NCI-H1436 (cell line): ENCODE results near the gene RNF5.
"Not testable (repeated sequence)": the region's sequence is repeated elsewhere in the genome, so short reads cannot be mapped to it uniquely, and the experiment has no call there.

Experiments used
- DNase-seq: peaks from one replicate; lab custom pipeline; 2025; lab: John Stamatoyannopoulos, UW

The RNF5 gene

DNA sequence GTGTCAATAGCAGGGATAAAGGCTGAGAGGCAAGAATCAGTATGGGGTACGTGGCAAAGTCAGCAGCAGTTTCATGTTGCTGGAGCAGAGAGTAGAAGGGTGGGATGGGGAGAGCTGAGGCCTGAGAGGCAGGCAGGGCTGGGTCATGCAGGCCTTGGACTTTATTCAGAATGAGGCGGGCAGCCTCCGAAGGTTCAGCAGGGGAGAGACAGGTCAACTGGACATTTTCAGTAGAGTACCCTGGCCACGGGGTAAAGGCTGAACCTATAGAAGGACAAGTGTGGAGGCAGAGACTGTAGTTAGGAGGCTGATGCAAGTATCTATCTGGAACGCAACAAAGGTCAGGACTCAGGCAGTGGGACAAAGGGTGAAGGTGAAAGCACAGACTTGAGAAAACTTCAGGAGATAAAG lies 32.0 kb downstream of the RNF5 start:
- DNase-seq, result no peak

DNA sequence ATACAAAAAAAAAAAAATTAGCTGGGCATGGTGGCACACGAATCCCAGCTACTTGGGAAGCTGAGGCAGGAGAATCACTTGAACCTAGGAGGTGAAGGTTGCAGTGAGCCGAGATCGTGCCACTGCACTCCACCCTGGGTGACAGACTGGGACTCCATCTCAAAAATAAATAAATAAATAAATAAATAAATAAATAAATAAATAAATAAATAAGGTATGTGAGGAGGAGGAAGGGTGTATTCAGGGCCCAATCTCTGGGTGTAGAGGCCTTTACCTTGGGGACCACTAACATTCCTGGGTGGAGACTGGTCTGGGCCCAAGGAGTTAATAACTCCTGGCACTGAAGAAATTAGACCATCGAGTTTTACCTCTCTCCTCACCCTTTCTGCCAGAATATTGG lies 33.2 kb downstream of the RNF5 start:
- DNase-seq, result not testable (repeated sequence)

DNA sequence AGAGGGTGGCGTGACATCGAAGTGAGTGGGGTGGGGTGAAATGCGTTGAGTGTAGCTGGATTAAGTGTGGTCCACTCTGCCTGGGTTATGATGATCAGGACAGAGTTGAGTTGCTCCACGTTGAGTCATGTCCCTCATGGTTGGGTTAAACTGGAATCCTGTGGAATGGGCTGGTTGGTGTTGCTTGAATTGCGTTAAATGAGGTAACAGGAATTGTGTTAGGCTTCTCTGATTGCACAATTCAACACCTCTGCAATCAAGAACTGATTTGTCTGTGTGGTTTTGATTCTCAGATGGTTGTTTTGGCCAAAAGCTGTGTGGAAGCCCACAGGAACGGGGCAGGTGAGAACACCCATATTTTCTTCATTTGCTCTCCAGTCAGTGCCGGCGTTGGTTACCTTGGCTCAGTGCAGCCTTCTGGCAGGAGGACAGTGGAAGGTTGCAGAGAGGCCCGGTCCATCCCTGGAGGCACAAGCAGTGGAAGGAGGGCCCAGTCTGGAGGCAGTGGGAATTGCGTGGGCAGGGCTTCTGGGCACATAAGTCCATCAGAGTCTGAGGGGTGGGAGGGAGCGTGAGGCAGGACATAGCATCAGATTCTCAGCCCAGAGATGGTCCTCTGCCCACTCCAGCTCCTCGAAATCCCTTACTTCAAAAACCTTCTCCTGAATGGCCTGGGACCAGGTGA lies 34.0 kb downstream of the RNF5 start:
- DNase-seq, result no peak

DNA sequence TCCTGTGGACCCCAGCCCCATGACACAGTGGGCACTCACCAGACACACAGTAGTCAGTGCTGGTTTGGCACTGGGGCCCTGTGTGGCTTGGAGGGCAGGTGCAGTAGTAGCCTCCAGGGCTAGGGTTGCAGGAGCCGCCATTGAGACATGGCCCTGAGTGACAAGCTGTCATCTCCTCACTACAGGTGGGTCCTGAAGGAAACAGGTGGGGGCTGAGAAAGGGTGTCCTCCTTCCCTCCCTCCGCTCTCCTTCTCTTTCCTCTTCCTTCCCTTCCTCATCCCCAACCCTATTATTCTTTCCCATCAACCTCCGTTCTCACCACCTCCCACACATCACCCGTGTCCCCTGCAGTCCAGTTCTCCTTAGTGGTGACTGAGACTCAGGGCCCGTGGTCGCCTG lies 35.4 kb downstream of the RNF5 start:
- DNase-seq, result no peak

DNA sequence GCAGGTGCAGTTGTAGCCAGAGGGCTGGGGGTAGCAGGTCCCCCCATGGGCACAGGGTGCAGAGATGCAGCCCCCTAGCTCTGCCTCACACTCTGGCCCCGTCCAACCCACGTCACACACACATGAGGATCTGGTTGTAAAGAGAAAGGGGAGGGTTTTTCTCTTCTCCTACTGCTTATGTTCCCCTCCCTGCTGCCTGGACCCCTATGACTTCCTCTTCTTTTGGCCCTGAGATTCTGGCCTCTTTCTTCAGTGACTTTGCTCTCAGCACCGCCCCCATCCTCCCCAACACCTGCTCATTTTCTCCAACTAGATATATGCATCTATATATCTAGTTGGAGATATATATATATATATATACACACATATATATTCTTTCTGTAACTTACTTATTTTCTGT lies 35.9 kb downstream of the RNF5 start:
- DNase-seq, result no peak

DNA sequence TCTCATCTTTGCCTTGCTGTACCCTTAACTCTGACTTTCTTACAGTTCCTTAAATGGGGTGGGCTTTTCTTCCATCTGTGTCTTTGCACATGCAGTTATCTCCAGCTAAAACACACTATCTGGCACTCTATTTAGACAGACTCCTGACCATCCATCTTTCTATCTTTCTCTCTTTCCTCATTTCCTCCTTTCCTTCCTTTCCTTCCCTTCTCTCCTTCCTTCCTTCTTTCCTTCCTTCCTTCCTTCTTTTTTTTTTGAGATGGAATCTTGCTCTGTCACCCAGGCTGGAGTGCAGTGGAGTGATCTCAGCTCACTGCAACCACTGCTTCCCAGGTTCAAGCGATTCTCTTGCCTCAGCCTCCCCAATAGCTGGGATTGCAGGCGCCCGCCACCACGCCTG lies 37.4 kb downstream of the RNF5 start:
- no peak for DNase-seq

DNA sequence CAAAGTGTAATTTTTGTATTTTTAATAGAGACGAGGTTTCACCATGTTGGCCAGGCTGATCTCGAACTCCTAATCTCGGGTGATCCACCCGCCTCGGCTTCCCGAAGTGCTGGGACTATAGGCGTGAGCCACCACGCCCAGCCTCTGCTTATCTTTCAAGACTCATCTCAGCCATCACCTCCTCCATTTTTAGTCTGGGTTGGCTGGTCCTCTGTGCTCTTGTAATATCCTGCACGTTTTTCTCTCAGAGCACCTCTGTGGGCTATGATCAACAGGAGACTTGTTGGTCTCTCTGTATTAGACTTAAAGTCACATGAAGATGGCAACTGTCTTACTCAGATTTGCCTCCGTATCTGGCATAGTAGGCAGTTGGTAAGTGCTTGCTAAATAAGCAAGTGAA lies 38.1 kb downstream of the RNF5 start:
- DNase-seq, result no peak

DNA sequence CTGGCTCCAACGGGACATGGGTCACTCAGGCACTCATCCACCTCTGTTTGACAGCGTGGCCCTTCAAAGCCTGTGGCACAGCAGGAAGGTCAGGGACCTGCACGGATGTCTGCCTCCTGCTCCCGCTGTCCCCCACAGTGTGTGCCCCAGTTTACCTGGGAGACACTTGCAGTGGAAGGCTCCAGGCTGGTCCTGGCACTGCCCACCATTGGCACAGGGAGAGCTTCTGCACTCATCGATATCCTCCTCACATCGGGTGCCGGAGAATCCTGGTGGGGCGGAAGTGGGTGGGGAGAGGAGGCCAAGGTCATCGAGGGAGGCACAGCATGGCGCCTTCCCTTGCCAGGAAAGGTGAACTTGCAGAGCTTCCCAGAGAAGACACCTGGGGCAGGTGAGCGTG lies 38.8 kb downstream of the RNF5 start:
- DNase-seq, result no peak

DNA sequence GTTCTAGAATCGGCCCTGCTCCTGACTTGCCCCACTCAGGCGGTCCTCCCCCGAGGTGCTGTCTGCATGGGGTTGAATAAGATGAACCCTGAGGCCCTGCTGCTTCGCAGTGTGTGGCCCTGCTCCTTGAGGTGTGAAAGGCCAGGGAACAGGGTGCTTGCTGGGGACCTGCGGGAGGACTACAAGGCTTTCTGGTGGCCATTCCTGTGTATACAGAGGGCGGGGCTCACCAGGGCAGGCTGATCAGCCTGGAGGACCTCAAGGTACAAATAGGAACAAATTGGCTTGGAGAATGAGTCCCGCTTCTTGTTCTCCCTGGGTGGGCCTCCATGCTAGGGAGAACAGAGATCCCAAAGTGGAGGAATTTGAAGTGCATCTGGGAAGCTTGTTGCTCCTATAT lies 40.0 kb downstream of the RNF5 start:
- no peak for DNase-seq

DNA sequence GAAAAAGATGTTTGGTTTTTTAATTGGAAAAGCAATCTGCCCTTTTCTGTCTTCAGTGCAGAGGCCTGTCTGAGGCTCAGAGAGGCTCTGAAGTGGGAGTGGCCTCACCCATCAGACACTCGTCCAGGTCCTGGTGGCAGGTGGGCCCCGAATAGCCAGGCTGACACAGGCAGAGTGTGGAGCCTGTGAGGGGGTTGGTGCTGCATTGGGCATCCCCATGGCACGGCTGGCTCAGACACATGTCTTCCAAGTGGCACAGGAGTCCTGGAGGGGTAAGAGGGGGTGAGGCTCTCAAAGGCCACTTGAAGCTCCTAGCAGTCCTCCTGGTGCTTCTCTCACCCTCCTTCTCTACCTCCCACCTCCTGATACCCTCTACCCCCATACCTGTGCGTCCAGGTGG lies 41.8 kb downstream of the RNF5 start:
- DNase-seq, result no peak

DNA sequence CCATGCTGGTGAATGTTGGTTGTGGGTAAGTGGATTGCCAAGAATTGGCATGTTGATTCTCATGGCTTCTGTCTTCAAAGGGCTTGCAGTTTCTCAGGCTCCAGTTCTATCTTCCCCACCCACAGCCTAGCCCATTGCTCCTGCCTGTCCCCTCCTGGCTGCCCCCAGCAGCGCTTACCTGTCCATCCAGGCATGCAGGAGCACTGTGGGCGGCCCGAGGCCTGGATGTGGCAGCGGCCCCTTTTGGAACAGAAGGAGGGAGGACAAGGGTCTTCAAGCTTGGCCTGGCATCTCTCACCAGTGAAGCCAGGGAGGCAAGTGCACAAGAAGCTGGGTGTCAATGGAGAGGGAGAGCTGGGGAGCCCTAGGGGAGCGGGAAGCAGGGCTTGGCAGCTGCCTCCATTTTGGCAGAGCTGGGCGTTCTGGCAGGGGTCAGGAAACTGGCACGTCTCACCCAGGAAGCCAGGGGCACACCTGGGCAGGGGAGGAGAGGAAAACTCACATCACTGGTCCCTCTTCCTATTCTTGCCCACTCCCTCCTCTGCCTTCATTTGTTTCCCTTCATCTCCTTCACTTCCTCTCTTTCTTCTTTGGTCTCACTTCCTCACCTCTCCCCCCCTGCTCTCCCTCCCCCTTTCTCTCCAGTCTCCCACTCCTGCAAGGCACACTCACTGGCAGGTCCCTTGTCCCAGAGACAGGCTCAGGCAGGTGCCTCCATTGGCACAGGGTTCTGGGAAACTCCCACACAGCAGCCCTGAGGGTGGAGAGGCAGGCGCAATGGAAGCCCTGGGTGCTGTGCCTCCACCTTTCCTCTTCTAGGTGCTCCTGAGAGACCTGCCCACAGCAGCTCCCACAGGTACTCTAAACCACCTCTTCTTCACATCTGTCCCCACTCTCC lies 44.4 kb downstream of the RNF5 start:
- DNase-seq, result no peak

DNA sequence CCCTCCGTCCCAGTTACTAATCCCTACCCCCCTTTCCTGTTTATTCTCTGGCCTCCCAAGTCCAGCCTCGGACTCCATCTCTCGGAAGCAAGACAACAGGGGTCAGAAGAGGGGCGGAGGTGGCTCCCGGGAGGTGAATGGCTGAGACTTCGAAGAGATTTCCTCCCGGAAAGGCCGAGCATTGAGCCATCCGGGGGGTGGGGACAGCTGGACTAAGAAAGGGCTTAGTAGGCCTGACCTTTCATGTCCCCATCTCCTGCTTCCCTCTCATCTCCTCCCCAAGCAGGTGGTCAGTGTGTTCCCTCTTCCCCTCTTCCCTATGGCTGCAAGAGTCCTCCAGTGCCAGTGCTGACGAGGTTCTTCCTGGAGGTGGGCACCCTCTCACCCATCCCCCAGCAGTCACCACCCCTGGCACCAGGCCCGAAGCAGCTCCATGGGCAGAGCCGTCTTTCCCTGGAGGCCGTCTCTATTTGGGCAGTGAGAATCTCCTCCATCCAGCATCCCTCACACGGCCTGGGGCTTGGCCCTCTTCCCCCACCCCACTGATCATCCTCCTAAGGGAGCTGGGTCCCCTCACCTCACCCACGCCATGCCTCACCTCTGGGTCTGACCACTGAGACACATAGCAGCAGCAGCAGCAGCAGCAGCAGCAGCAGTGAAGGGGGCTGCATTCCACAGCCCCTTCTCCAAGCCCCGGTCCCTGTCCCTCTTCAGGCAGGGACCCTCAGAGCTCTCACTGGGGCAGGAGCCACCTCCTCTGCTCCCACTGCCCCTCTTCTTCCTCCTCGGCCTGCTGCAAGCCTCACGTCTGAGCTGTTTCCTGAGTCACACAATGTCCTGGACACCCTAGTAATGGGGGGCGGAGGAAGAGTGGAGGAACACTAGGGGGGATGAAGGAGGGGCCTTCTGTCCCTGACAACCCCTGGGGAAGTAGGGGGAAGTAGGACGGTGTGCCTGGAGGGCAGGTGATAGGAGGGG lies 45.3 kb downstream of the RNF5 start, which contains the start of gene NOTCH4:
Gene NOTCH4, minus strand, starts transcription at position 810 of the 978 bp plus-strand sequence. Its CDS starts 139 bp downstream, at position 671.
- no peak for DNase-seq

DNA sequence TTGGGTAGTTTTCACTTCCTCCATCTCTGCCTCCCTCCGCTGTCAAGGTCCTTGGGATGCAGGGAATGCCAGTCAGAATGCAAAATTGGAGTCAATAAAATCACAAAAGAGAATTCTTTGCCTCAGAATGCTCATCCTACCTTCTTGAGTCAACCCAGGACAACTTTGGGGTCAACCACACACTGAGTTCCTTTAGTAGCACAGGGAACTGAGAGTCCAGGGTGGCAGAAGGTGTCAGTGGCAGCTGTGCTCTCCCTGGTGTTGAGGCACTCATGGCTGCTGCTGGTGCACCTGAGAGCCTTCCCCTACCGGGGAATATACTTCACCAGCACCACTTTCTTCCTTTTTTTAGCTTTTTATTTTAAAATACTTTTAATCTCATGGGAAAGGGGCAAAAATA lies 46.5 kb downstream of the RNF5 start:
- no peak for DNase-seq

DNA sequence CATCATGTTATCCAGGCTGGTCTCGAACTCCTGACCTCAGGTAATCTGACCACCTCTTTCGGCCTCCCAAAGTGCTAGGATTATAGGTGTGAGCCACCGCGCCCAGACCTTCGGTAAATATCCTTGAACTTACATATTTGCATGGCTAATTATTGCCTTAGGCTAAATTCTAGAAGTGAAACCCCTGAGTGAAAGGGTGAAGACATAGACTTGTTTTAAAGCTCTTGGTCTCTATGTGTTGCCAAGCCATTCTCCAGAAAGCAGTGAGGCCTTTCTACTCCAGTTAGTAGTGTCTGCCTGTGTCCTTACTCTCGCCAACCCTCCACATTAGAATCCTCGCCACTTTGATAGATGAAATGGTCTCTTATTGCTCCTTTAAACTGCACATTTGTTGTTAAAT lies 48.2 kb downstream of the RNF5 start:
- no peak for DNase-seq
